WTC11 (cell line): ENCODE data around the gene DYNC1I1. TPM values are rescaled to one million over a fixed set of nuclear protein-coding genes. Genes with fewer than 3 reads are reported as not detected.

Experiments
- ATAC-seq: fragments of 200-7000 bp; cut with Tn5 transposase; 2 replicates; pipeline ENCODE4 v1.10.0; 2021; ENCODE audit warnings: mild to moderate bottlenecking, moderate library complexity
- CTCF ChIA-PET: fragments of 300-600 bp; sonication (Branson Sonifier 250); formaldehyde crosslinking; loops from one replicate; lab custom pipeline; 2021; ENCODE audit warnings: antibody characterized with exemption; lab: Charles Lee
- POLR2A ChIA-PET: fragments of 350-600 bp; sonication (Branson Sonifier 250); formaldehyde crosslinking; loops from one replicate; lab custom pipeline; 2021; ENCODE audit warnings: antibody characterized with exemption; lab: Charles Lee
- DNase-seq: peaks from one replicate; pipeline ENCODE4 v3.0.0; 2021; ENCODE audit warnings: low spot score
- H3K27ac Mint-ChIP-seq: 2 replicates; pipeline ENCODE4 v1.8.0; 2021; ENCODE audit warnings: mixed read lengths
- H3K27me3 Mint-ChIP-seq: 2 replicates; pipeline ENCODE4 v1.8.0; 2021; ENCODE audit warnings: low read depth, mild to moderate bottlenecking, moderate library complexity, mixed read lengths
- H3K36me3 Mint-ChIP-seq: 2 replicates; pipeline ENCODE4 v1.8.0; 2021; ENCODE audit warnings: mixed read lengths
- H3K4me1 Mint-ChIP-seq: 2 replicates; pipeline ENCODE4 v1.8.0; 2022; ENCODE audit warnings: mixed read lengths
- H3K4me3 Mint-ChIP-seq: 2 replicates; pipeline ENCODE4 v1.8.0; 2021; ENCODE audit warnings: mild to moderate bottlenecking, moderate library complexity, mixed read lengths
- H3K9me3 Mint-ChIP-seq: 2 replicates; pipeline ENCODE4 v1.8.0; 2021; ENCODE audit warnings: mixed read lengths
- AFF4 ChIP-seq: sonication (generic); formaldehyde crosslinking; IDR thresholded peaks from 2 replicates; pipeline ENCODE4 v1.8.1; 2023; ENCODE audit warnings: mild to moderate bottlenecking, missing genetic modification reagents, borderline replicate concordance
- ATF3 ChIP-seq: sonication (generic); formaldehyde crosslinking; conservative IDR thresholded peaks from 2 replicates; pipeline ENCODE4 v1.8.1; 2022; ENCODE audit warnings: mild to moderate bottlenecking, missing genetic modification reagents
- CBFB ChIP-seq: sonication (generic); formaldehyde crosslinking; IDR thresholded peaks from 2 replicates; pipeline ENCODE4 v1.8.1; 2022; ENCODE audit warnings: mild to moderate bottlenecking, low read depth, missing genetic modification reagents
- CTCF ChIP-seq: fragments of 200-600 bp; IDR thresholded peaks from 2 replicates; pipeline ENCODE4 v1.8.0; 2022; ENCODE audit warnings: antibody characterized with exemption
- EMX1 ChIP-seq: fragments of 250-450 bp; sonication (Bioruptor Pico); IDR thresholded peaks from 2 replicates; pipeline ENCODE4 v1.8.0; 2021; ENCODE audit warnings: mild to moderate bottlenecking
- ERG ChIP-seq: fragments of 250-450 bp; sonication (Bioruptor Pico); IDR thresholded peaks from 2 replicates; pipeline ENCODE4 v1.8.0; 2021; ENCODE audit warnings: mild to moderate bottlenecking
- ETV6 ChIP-seq: sonication (generic); formaldehyde crosslinking; IDR thresholded peaks from 2 replicates; pipeline ENCODE4 v1.8.1; 2022; ENCODE audit warnings: mild to moderate bottlenecking, missing genetic modification reagents
- FOXK1 ChIP-seq: sonication (generic); formaldehyde crosslinking; IDR thresholded peaks from 2 replicates; pipeline ENCODE4 v1.8.0; 2022; ENCODE audit warnings: mild to moderate bottlenecking, moderate library complexity, missing genetic modification reagents
- FOXP1 ChIP-seq: sonication (generic); formaldehyde crosslinking; IDR thresholded peaks from 2 replicates; pipeline ENCODE4 v1.8.0; 2022; ENCODE audit warnings: missing genetic modification reagents, mild to moderate bottlenecking, moderate library complexity, borderline replicate concordance
- GABPB1 ChIP-seq: sonication (generic); formaldehyde crosslinking; IDR thresholded peaks from 2 replicates; pipeline ENCODE4 v1.8.1; 2023; ENCODE audit warnings: mild to moderate bottlenecking, missing genetic modification reagents
- IRF1 ChIP-seq: sonication (generic); formaldehyde crosslinking; IDR thresholded peaks from 2 replicates; pipeline ENCODE4 v1.8.0; 2023; ENCODE audit warnings: missing genetic modification reagents
- MYBL2 ChIP-seq: sonication (generic); formaldehyde crosslinking; IDR thresholded peaks from 2 replicates; pipeline ENCODE4 v1.8.1; 2023; ENCODE audit warnings: mild to moderate bottlenecking, moderate library complexity, missing genetic modification reagents
- OVOL2 ChIP-seq: fragments of 250-450 bp; sonication (Bioruptor Pico); IDR thresholded peaks from 2 replicates; pipeline ENCODE4 v1.9.0; 2021; ENCODE audit warnings: mild to moderate bottlenecking, borderline replicate concordance
- RORB ChIP-seq: fragments of 250-450 bp; sonication (Bioruptor Pico); IDR thresholded peaks from 2 replicates; pipeline ENCODE4 v1.9.0; 2021; ENCODE audit warnings: mild to moderate bottlenecking
- SMAD3 ChIP-seq: sonication (generic); formaldehyde crosslinking; IDR thresholded peaks from 2 replicates; pipeline ENCODE4 v1.8.0; 2022; ENCODE audit warnings: missing genetic modification reagents, mild to moderate bottlenecking, borderline replicate concordance
- ZBTB21 ChIP-seq: sonication (generic); formaldehyde crosslinking; IDR thresholded peaks from 2 replicates; pipeline ENCODE4 v1.8.1; 2023; ENCODE audit warnings: mild to moderate bottlenecking, missing genetic modification reagents, borderline replicate concordance
- ZMAT4 ChIP-seq: fragments of 250-450 bp; sonication (Bioruptor Pico); IDR thresholded peaks from 2 replicates; pipeline ENCODE4 v1.9.0; 2021; ENCODE audit warnings: mild to moderate bottlenecking
- ZNF121 ChIP-seq: sonication (generic); formaldehyde crosslinking; IDR thresholded peaks from 2 replicates; pipeline ENCODE4 v1.8.0; 2023; ENCODE audit warnings: missing genetic modification reagents
- ZNF281 ChIP-seq: sonication (generic); formaldehyde crosslinking; IDR thresholded peaks from 2 replicates; pipeline ENCODE4 v1.8.0; 2023; ENCODE audit warnings: mild to moderate bottlenecking, missing genetic modification reagents
- ZNF512 ChIP-seq: sonication (generic); formaldehyde crosslinking; IDR thresholded peaks from 2 replicates; pipeline ENCODE4 v1.8.1; 2022; ENCODE audit warnings: missing genetic modification reagents, borderline replicate concordance
- total RNA-seq: library from RNA; stranded (reverse); gene quantifications from 3 replicates; pipeline ENCODE4 v1.2.3, GENCODE V29; 2021

Gene DYNC1I1
- total RNA-seq, 1 experiment from 2014 or later, result 2.8 TPM

- ATAC-seq, result no peak
- no peak for DNase-seq
- Mint-ChIP-seq H3K9me3 (no peaks in the 10 kb centered on the region), H3K4me1 (peaks cover 26% of the 10 kb centered on the region), H3K36me3 (no peaks in the 10 kb centered on the region), H3K27ac (no peak overlapping the region), H3K27me3 (no peaks in the 10 kb centered on the region; the same call in 1 of the 2 replicates), H3K4me3 (no peak overlapping the region)
- ChIA-PET CTCF (interaction anchor here (2.0 to 6.8 kb wide), 2 partner anchors 18 to 48 kb away, joined by 5 to 39 read pairs; no protein-coding TSS in a partner anchor), POLR2A (no interaction called here)
- TF ChIP-seq ZNF121 (CRISPR knock-in tag) (no peak), MYBL2 (CRISPR knock-in tag) (no peak), SMAD3 (CRISPR knock-in tag) (no peak), EMX1 (CRISPR knock-in tag) (no peak), AFF4 (CRISPR knock-in tag) (no peak), FOXP1 (CRISPR knock-in tag) (no peak), ATF3 (CRISPR knock-in tag) (no peak), FOXK1 (CRISPR knock-in tag) (no peak), ZBTB21 (no peak), ZMAT4 (no peak), RORB (CRISPR knock-in tag) (no peak), OVOL2 (CRISPR knock-in tag) (no peak), ZNF512 (CRISPR knock-in tag) (no peak), CBFB (CRISPR knock-in tag) (no peak), ETV6 (CRISPR knock-in tag) (no peak)
These were observed 50.4 kb downstream of the DYNC1I1 start for GRCh38 chr7:95822717-95823116.

- no peak for TF ChIP-seq GABPB1 (CRISPR knock-in tag)
- no peak for TF ChIP-seq ZNF281 (CRISPR knock-in tag)
- no peak for TF ChIP-seq IRF1 (CRISPR knock-in tag)
- no peak for TF ChIP-seq ZBTB21
- no peak for TF ChIP-seq EMX1 (CRISPR knock-in tag)
- TF ChIP-seq CTCF, result no peak
- TF ChIP-seq ERG (CRISPR knock-in tag), result no peak
- no peak for TF ChIP-seq CBFB (CRISPR knock-in tag)
- Mint-ChIP-seq H3K36me3 (no peaks in the 10 kb centered on the region), H3K27ac (no peak overlapping the region), H3K4me1 (peaks cover 43% of the 10 kb centered on the region), H3K4me3 (no peak overlapping the region), H3K9me3 (no peaks in the 10 kb centered on the region), H3K27me3 (no peaks in the 10 kb centered on the region)
- ATAC-seq (no peak), DNase-seq (no peak)
- ChIA-PET POLR2A (no interaction called here), CTCF (interaction anchor here (0.8 to 6.8 kb wide), 2 partner anchors 17 to 47 kb away, joined by 3 to 39 read pairs; no protein-coding TSS in a partner anchor)
These were observed 52.3 kb downstream of the DYNC1I1 start for GRCh38 chr7:95824616-95825015.
